ENCODE measurements around the gene HSD17B14. TPM values are rescaled to one million over a fixed set of nuclear protein-coding genes. Genes with fewer than 3 reads are reported as not detected.

HSD17B14 gene
- total RNA-seq, 2 donors from 2014 or later, result 43.0 to 81.0 TPM

DNA sequence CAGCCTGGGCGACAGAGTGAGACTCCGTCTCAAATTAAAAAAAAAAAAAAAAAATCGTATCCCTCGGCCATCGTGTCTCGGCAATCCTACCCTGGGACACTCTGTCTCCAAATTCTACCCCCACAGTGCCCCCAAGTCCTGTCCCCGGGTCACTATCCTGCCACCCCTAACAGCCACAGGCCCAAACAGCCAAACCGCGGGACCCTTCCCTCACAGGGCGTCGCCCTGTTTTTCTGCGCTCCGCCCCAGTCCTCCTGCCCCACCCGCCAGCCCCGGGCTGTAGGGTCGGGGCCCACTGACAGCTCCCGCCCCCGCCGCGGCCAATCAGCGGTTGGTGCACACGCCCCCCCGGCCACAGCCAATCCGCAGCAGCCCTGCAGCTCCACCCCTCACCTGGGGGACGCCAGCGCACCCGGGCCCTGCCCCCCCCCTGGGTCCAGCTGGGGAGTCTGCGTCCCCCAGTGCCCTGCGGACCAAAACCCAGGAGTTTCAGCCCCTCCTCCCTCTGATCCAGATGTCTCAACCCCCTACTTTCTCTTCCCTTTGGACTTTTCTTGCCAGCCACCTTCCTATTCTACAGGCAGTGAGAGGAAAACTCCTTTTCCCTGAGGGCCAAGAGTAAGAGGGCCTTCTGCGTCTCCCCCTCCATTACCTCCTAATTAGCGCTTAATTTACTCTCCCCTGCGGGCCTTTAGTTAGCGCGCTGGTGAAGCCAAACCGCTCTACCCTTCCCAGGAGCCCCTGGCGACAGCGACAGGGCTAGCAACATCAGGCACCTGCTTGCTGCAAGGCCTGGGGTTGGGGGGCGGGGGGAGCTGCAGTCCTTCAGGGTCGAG is 24.0 kb downstream of the HSD17B14 start:
- Mint-ChIP-seq H3K27ac (peak overlapping the region; percentile 97), H3K4me3 (peak overlapping the region; percentile 70), H3K9me3 (no peaks in the 10 kb centered on the region), H3K36me3 (ENCODE audit: low read depth) (peaks cover 2% of the 10 kb centered on the region), H3K27me3 (ENCODE audit: insufficient read depth) (peaks cover 3% of the 10 kb centered on the region), H3K4me1 (peaks cover 31% of the 10 kb centered on the region)
- Histone ChIP-seq H3K27me3 (ENCODE audit: control insufficient read depth, insufficient read depth, low read length, poor library complexity, severe bottlenecking) (no peaks in the 10 kb centered on the region), H3K9me3 (ENCODE audit: control insufficient read depth, low read length) (no peaks in the 10 kb centered on the region), H3K27ac (ENCODE audit: low read depth, low read length) (peak overlapping the region; percentile 44), H3K36me3 (ENCODE audit: control insufficient read depth, insufficient read depth, low read length) (peaks cover 12% of the 10 kb centered on the region), H3K4me3 (ENCODE audit: low read length) (peak overlapping the region; percentile 68), H3K9ac (ENCODE audit: extremely low read depth, low read length, poor library complexity, severe bottlenecking) (no peak overlapping the region), H3K4me1 (ENCODE audit: control insufficient read depth, insufficient read depth, low read length) (peaks cover 11% of the 10 kb centered on the region)
- DNase-seq, result peak; percentile 94
- TF ChIP-seq, protein P1, sequence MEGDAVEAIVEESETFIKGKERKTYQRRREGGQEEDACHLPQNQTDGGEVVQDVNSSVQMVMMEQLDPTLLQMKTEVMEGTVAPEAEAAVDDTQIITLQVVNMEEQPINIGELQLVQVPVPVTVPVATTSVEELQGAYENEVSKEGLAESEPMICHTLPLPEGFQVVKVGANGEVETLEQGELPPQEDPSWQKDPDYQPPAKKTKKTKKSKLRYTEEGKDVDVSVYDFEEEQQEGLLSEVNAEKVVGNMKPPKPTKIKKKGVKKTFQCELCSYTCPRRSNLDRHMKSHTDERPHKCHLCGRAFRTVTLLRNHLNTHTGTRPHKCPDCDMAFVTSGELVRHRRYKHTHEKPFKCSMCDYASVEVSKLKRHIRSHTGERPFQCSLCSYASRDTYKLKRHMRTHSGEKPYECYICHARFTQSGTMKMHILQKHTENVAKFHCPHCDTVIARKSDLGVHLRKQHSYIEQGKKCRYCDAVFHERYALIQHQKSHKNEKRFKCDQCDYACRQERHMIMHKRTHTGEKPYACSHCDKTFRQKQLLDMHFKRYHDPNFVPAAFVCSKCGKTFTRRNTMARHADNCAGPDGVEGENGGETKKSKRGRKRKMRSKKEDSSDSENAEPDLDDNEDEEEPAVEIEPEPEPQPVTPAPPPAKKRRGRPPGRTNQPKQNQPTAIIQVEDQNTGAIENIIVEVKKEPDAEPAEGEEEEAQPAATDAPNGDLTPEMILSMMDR (conservative IDR thresholded peaks at IDR 0.05), result peak; percentile 54
- WGBS, 2 experiments (ENCODE audit: insufficient coverage in 1 of 2, insufficient read length in 1 of 2), result 3 to 10% methylated on average over 7 to 38 of the region's 39 CpGs

DNA sequence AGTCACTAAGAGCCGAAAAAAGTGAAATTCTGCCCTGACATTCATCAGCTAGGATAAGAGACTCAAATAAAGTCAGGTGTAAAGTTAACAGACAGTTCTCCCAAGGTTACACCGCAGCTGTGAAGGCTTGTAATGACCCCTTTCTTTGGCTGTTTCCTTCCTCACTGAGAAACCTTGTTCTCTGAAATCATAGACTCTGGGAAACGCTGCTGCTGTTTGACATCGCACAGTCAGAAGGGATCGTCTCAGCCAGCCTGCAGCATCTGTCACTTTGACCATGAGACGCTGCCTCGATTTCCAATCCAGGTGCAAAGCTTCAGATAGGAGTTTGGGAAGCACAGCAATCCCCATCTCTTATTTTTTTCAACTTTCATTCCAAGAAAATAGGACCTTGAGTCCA is 26.1 kb downstream of the HSD17B14 start:
- no peak overlapping the region for H3K27ac ChIP-seq (ENCODE audit: low read depth, low read length)
- Mint-ChIP-seq H3K27ac (peak overlapping the region; percentile 82), H3K9me3 (no peaks in the 10 kb centered on the region), H3K27me3 (ENCODE audit: insufficient read depth) (peaks cover 3% of the 10 kb centered on the region), H3K4me1 (peaks cover 36% of the 10 kb centered on the region), H3K4me3 (peak overlapping the region; percentile 70), H3K36me3 (ENCODE audit: low read depth) (peaks cover 2% of the 10 kb centered on the region)
- H3K9me3 ChIP-seq (ENCODE audit: control insufficient read depth, low read length), result no peaks in the 10 kb centered on the region
- no peaks in the 10 kb centered on the region for H3K27me3 ChIP-seq (ENCODE audit: control insufficient read depth, insufficient read depth, low read length, poor library complexity, severe bottlenecking)
- WGBS, 2 experiments (ENCODE audit: insufficient coverage in 1 of 2, insufficient read length in 1 of 2), result 51 to 59% methylated on average over 7 of the region's 7 CpGs
- H3K9ac ChIP-seq (ENCODE audit: extremely low read depth, low read length, poor library complexity, severe bottlenecking), result peak overlapping the region; percentile 59
- DNase-seq, result no peak
- H3K4me1 ChIP-seq (ENCODE audit: control insufficient read depth, insufficient read depth, low read length), result peaks cover 11% of the 10 kb centered on the region
- TF ChIP-seq, protein P1 (conservative IDR thresholded peaks at IDR 0.05), result no peak
- H3K36me3 ChIP-seq (ENCODE audit: control insufficient read depth, insufficient read depth, low read length), result peaks cover 12% of the 10 kb centered on the region
- peak overlapping the region; percentile 81 for H3K4me3 ChIP-seq (ENCODE audit: low read length)

DNA sequence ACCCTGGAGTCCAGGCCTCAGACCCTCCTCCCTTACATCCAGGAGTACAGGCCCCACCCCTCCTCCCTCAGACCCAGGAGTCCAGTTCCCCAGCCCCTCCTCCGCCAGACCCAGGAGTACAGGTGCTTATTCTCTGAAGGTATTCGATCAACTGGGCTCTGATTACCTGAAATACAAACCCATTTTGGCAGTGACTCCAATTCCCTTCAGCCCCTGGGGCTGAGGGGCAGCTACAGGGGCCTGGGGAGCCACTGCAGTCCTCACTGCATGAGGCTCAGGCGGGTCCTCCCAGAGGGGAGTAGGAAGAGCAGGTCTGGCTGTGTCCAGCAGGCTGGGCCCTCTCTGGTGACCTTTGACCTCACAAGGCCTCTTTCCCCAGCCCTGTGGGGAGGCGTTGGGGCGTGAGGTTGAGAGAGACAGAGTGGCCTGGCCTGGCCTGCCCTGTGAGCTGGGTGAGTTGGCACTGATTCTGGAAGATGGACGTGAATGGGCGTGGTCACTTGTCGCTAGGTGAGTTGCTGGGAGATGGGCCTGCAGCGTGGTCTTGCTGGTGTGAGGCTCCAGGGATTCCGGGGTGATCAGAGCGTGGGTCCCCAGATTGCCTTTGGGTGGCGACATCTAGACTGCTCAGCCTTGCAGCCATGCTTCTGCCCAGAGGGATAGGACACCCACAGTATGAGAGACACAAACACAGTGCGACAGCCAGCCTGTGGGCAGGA is 28.5 kb downstream of the HSD17B14 start:
- Histone ChIP-seq H3K4me3 (ENCODE audit: low read length) (no peak overlapping the region), H3K9ac (ENCODE audit: extremely low read depth, low read length, poor library complexity, severe bottlenecking) (no peak overlapping the region), H3K4me1 (ENCODE audit: control insufficient read depth, insufficient read depth, low read length) (peaks cover 5% of the 10 kb centered on the region), H3K36me3 (ENCODE audit: control insufficient read depth, insufficient read depth, low read length) (peaks cover 10% of the 10 kb centered on the region), H3K9me3 (ENCODE audit: control insufficient read depth, low read length) (no peaks in the 10 kb centered on the region), H3K27ac (ENCODE audit: low read depth, low read length) (peak overlapping the region; percentile 49), H3K27me3 (ENCODE audit: control insufficient read depth, insufficient read depth, low read length, poor library complexity, severe bottlenecking) (no peaks in the 10 kb centered on the region)
- Mint-ChIP-seq H3K27ac (peak overlapping the region; percentile 4), H3K36me3 (ENCODE audit: low read depth) (peaks cover 10% of the 10 kb centered on the region), H3K4me1 (peaks cover 33% of the 10 kb centered on the region), H3K9me3 (no peaks in the 10 kb centered on the region), H3K4me3 (no peak overlapping the region), H3K27me3 (ENCODE audit: insufficient read depth) (peaks cover 3% of the 10 kb centered on the region)
- TF ChIP-seq, protein P1 (conservative IDR thresholded peaks at IDR 0.05), result no peak
- DNase-seq, result peak; percentile 73
- 90 to 95% methylated on average over 7 to 13 of the region's 13 CpGs for WGBS, 2 experiments (ENCODE audit: insufficient coverage in 1 of 2, insufficient read length in 1 of 2)
